HepG2 (cell line): ENCODE data around the gene MAP2K3. TPM values are rescaled to one million over a fixed set of nuclear protein-coding genes. Genes with fewer than 3 reads are reported as not detected.
"Not testable (repeated sequence)": the region's sequence is repeated elsewhere in the genome, so short reads cannot be mapped to it uniquely, and the experiment has no call there.

Source experiments
- ATAC-seq: fragments of 200-7000 bp; cut with Tn5 transposase; 3 replicates; pipeline ENCODE4 v1.9.1; 2020; ENCODE audit warnings: mild to moderate bottlenecking, moderate library complexity
- BruUV-seq: library from RNA; stranded (reverse); fragments of 400-500 nt; replicated peaks from 2 replicates; lab custom pipeline; 2021; lab: Mats Ljungman, UMichigan
- CTCF ChIA-PET: fragments of 300-600 bp; formaldehyde crosslinking; extraction: SDS; loops from one replicate; lab custom pipeline; 2021; ENCODE audit warnings: low total read pairs, inconsistent platforms, low intra/inter-chr PET ratio; lab: Yijun Ruan, JAX
- POLR2A ChIA-PET: fragments of 350-600 bp; sonication (Branson Sonifier 250); formaldehyde crosslinking; loops from one replicate; lab custom pipeline; 2020; ENCODE audit warnings: antibody characterized with exemption, inconsistent platforms; lab: Yijun Ruan, JAX
- DNase-seq: peaks from one replicate; pipeline ENCODE4 v3.0.0-alpha.2; 2015; ENCODE audit warnings: low spot score
- FAIRE-seq: peaks from 3 replicates; lab custom pipeline; 2011; peaks lifted over from hg19 to GRCh38; lab: Jason Lieb, UNC
- H2AFZ ChIP-seq: one replicate; pipeline ENCODE4 v1.6.1; 2011; ENCODE audit warnings: low read length, inconsistent platforms
- H3K27ac ChIP-seq: fragments of 300-600 bp; 3 replicates; pipeline ENCODE4 v1.8.0; 2011; ENCODE audit warnings: mixed run types, mild to moderate bottlenecking, mixed read lengths, low read length, inconsistent platforms; ENCODE audit not compliant: insufficient read depth; ENCODE audit errors: extremely low read length
- H3K27me3 ChIP-seq, 2 experiments: fragments of 200-600 bp in 1 of 2; 2 replicates in 1 of 2; 3 replicates in 1 of 2; pipeline versions ENCODE4 v1.6.0 to v1.8.0; 2011; ENCODE audit warnings: low read length in 2 of 2, mild to moderate bottlenecking in 2 of 2, moderate library complexity in 2 of 2, inconsistent platforms in 1 of 2; ENCODE audit not compliant: insufficient read depth in 2 of 2, control insufficient read depth in 1 of 2
- H3K36me3 ChIP-seq, 2 experiments: fragments of 200-600 bp in 1 of 2; replicated peaks in 1 of 2; 2 replicates in 1 of 2; 3 replicates in 1 of 2; pipeline versions ENCODE4 v1.5.1 to v1.8.0; 2011; ENCODE audit warnings: low read length in 2 of 2, inconsistent platforms in 1 of 2; ENCODE audit not compliant: insufficient read depth in 2 of 2, control insufficient read depth in 1 of 2
- H3K4me1 ChIP-seq: 2 replicates; pipeline ENCODE4 v1.5.1; 2012; ENCODE audit warnings: low read length, inconsistent platforms; ENCODE audit not compliant: insufficient read depth
- H3K4me2 ChIP-seq: 2 replicates; pipeline ENCODE4 v1.6.0; 2011; ENCODE audit warnings: low read depth, low read length, inconsistent platforms
- H3K4me3 ChIP-seq, 3 experiments: fragments of 200-600 bp in 1 of 3; sonication (generic), shearing (Covaris generic) in 1 of 3; replicated peaks in 1 of 3; 2 replicates each; pipeline ENCODE4 v1.5.1; 2011 to 2016; ENCODE audit warnings: low read length in 3 of 3, inconsistent platforms in 2 of 3, low read depth in 2 of 3, mild to moderate bottlenecking in 2 of 3, control low read depth in 1 of 3, mixed read lengths in 1 of 3; ENCODE audit not compliant: insufficient read depth in 1 of 3
- H3K79me2 ChIP-seq: one replicate; pipeline ENCODE4 v1.6.1; 2011; ENCODE audit warnings: low read length, inconsistent platforms; ENCODE audit not compliant: insufficient read depth
- H3K9ac ChIP-seq: 2 replicates; pipeline ENCODE4 v1.6.0; 2011; ENCODE audit warnings: mild to moderate bottlenecking, low read depth, low read length, inconsistent platforms; ENCODE audit not compliant: insufficient read depth
- H3K9me3 ChIP-seq: 2 replicates; pipeline ENCODE4 v1.5.1; 2012; ENCODE audit warnings: mild to moderate bottlenecking, low read length
- H4K20me1 ChIP-seq: 2 replicates; pipeline ENCODE4 v1.6.0; 2011; ENCODE audit warnings: inconsistent platforms, mild to moderate bottlenecking, low read length, moderate library complexity; ENCODE audit not compliant: insufficient read depth
- MBD4 ChIP-seq: IDR thresholded peaks from 2 replicates; pipeline ENCODE4 v1.6.1; 2012; ENCODE audit warnings: low read length, inconsistent platforms, borderline replicate concordance
- NR3C1 ChIP-seq: sonication (generic); formaldehyde crosslinking; IDR thresholded peaks from 2 replicates; pipeline ENCODE4 v1.4.0; 2020; ENCODE audit warnings: missing genetic modification reagents
- SOX5 ChIP-seq: IDR thresholded peaks from 2 replicates; pipeline ENCODE4 v1.6.1; 2016; ENCODE audit warnings: borderline replicate concordance
- TFE3 ChIP-seq: IDR thresholded peaks from 2 replicates; pipeline ENCODE4 v1.6.1; 2016
- ZBTB7A ChIP-seq: sonication (generic); formaldehyde crosslinking; IDR thresholded peaks from 2 replicates; pipeline ENCODE4 v1.8.0; 2022; ENCODE audit warnings: mild to moderate bottlenecking, missing genetic modification reagents
- ZNF124 ChIP-seq: sonication (generic); formaldehyde crosslinking; IDR thresholded peaks from 2 replicates; pipeline ENCODE4 v1.4.0; 2020; ENCODE audit warnings: missing genetic modification reagents
- ZNF225 ChIP-seq: sonication (generic); formaldehyde crosslinking; IDR thresholded peaks from 2 replicates; pipeline ENCODE4 v1.4.0; 2020; ENCODE audit warnings: mild to moderate bottlenecking, missing genetic modification reagents
- WGBS: methylation state at CpG from one replicate; pipeline ENCODE4 v1.1.6; 2017; ENCODE audit warnings: low lambda C conversion rate; 5-methylcytosine and 5-hydroxymethylcytosine counted together
- in situ Hi-C: cut with HindIII; loops from 2 replicates; pipeline ENCODE4 v1.10.0; 2017; ENCODE audit warnings: low pct_unique_long_range_greater_than_20kb; ENCODE audit not compliant: extremely low pct_ligation_motif_present
- intact Hi-C: fragments of 100-400 bp; cut with micrococcal nuclease; formaldehyde crosslinking; loops from one replicate; pipeline ENCODE4 v1.10.0; 2022; ENCODE audit not compliant: unreplicated experiment
- polyA plus RNA-seq, 8 experiments: library from polyadenylated mRNA; depleted of rRNA in 3 of 8; stranded (reverse) in 7 of 8; unstranded in 1 of 8; fragments of >200 nt; fragmentation: Illumina TruSeq in 4 of 8; extraction: Trizol in 4 of 8; gene quantifications; 2 replicates each; pipeline versions ENCODE4 v1.2.1 to v1.2.3, GENCODE V29; 2011 to 2016; ENCODE audit warnings: low read depth in 4 of 8, missing spikeins in 1 of 8, mixed read lengths in 1 of 8; ENCODE audit not compliant: insufficient read depth in 1 of 8
- total RNA-seq, 5 experiments: library from RNA; depleted of rRNA; stranded (reverse); fragments of >200 nt; fragmentation: Illumina TruSeq; extraction: Trizol; gene quantifications; 2 replicates each; pipeline ENCODE4 v1.2.3, GENCODE V29; 2016; ENCODE audit warnings: low read depth in 1 of 5

Gene MAP2K3
- total and polyA plus RNA-seq, 2 of the 13 experiments (the other 11 are each of a cell fraction or from before 2014, with no cell fraction given), result 20.5 to 27.4 TPM

GRCh38 chr17:21318439-21318838, 33.9 kb downstream of the MAP2K3 start:
- ATAC-seq, result no peak
- H3K36me3 ChIP-seq, result peaks cover 0 to 3% of the 10 kb centered on the region in 2 experiments; a peak in 2 of 5 replicates
- peaks cover 22% of the 10 kb centered on the region for H3K4me1 ChIP-seq
- CTCF ChIA-PET, result no interaction called here
- TF ChIP-seq ZNF225 (CRISPR knock-in tag) (no peak), MBD4 (no peak), NR3C1 (CRISPR knock-in tag) (no peak), SOX5 (CRISPR knock-in tag) (no peak), TFE3 (CRISPR knock-in tag) (no peak), ZNF124 (CRISPR knock-in tag) (no peak), ZBTB7A (no peak)
- H3K9ac ChIP-seq, result no peak overlapping the region
- peaks cover 0 to 1% of the 10 kb centered on the region in 2 experiments; a peak in 1 of 5 replicates for H3K27me3 ChIP-seq
- no peaks in the 10 kb centered on the region for H3K9me3 ChIP-seq
- H4K20me1 ChIP-seq, result no peaks in the 10 kb centered on the region
- POLR2A ChIA-PET, result no interaction called here
- in situ Hi-C loops (loop anchor here (25.0 kb wide), 1 partner anchor 444 kb away; no protein-coding TSS in a partner anchor), intact Hi-C loops (loop anchor here (5.0 to 10.0 kb wide), 2 partner anchors 36 to 196 kb away; partner anchors contain the start of gene MAP2K3)
- FAIRE-seq, result no peak
- H3K4me2 ChIP-seq, result no peak overlapping the region
- H3K79me2 ChIP-seq, result no peaks in the 10 kb centered on the region
- no peak overlapping the region for H2AFZ ChIP-seq
- BruUV-seq, result no TSS peak
- 48% methylated on average over 11 of the region's 17 CpGs for WGBS
- DNase-seq, result no peak
- no peak overlapping the region for H3K27ac ChIP-seq
- no peak overlapping the region for H3K4me3 ChIP-seq

- ATAC-seq, result not testable (repeated sequence)
These were observed 34.3 kb downstream of the MAP2K3 start for GRCh38 chr17:21318856-21319255.

GRCh38 chr17:21319256-21319655, 34.7 kb downstream of the MAP2K3 start:
- intact Hi-C loops, result loop anchor here (5.0 to 10.0 kb wide), 2 partner anchors 37 to 196 kb away; partner anchors contain the start of gene MAP2K3
- WGBS, result 13% methylated on average over 4 of the region's 4 CpGs
- H3K27ac ChIP-seq, POLR2A ChIA-PET, H3K79me2 ChIP-seq, H3K9ac ChIP-seq, FAIRE-seq, H3K9me3 ChIP-seq, ATAC-seq, H3K4me3 ChIP-seq, CTCF ChIA-PET, H3K36me3 ChIP-seq, BruUV-seq, H2AFZ ChIP-seq, H3K4me2 ChIP-seq, H3K27me3 ChIP-seq, DNase-seq, H4K20me1 ChIP-seq: not testable (repeated sequence)
- in situ Hi-C loops, result loop anchor here (25.0 kb wide), 1 partner anchor 443 kb away; no protein-coding TSS in a partner anchor
- H3K4me1 ChIP-seq, result peaks cover 14% of the 10 kb centered on the region

More at GRCh38 chr17:21318856-21319255, 34.3 kb downstream of the MAP2K3 start:
- H3K27me3 ChIP-seq, H3K79me2 ChIP-seq, H3K27ac ChIP-seq, H4K20me1 ChIP-seq, BruUV-seq, POLR2A ChIA-PET, CTCF ChIA-PET, FAIRE-seq, H3K4me2 ChIP-seq, H3K9ac ChIP-seq, H3K9me3 ChIP-seq, DNase-seq, H3K36me3 ChIP-seq, H2AFZ ChIP-seq, H3K4me3 ChIP-seq: not testable (repeated sequence)
- H3K4me1 ChIP-seq, result peaks cover 18% of the 10 kb centered on the region
- in situ Hi-C loops, result loop anchor here (25.0 kb wide), 1 partner anchor 443 kb away; no protein-coding TSS in a partner anchor
- intact Hi-C loops, result loop anchor here (5.0 to 10.0 kb wide), 2 partner anchors 37 to 196 kb away; partner anchors contain the start of gene MAP2K3
- WGBS, result 53% methylated on average over 7 of the region's 7 CpGs
